H1 (cell line): ENCODE measurements around the gene RGR. TPM values are rescaled to one million over a fixed set of nuclear protein-coding genes. Genes with fewer than 3 reads are reported as not detected.

Source experiments
- CTCF ChIA-PET: fragments of 300-600 bp; sonication (Branson Sonifier 250); formaldehyde crosslinking; loops from one replicate; lab custom pipeline; 2021; ENCODE audit not compliant: partially characterized antibody; lab: Charles Lee
- POLR2A ChIA-PET: fragments of 300-600 bp; sonication (Branson Sonifier 250); formaldehyde crosslinking; loops from one replicate; lab custom pipeline; 2021; ENCODE audit warnings: inconsistent platforms; ENCODE audit not compliant: partially characterized antibody; lab: Charles Lee
- DNase-seq, 2 experiments: peaks; one replicate each; pipeline versions ENCODE4 v3.0.0 to v3.0.0-alpha.2; 2010 to 2022; ENCODE audit warnings: low spot score in 2 of 2, low read depth in 1 of 2, mixed read lengths in 1 of 2
- FAIRE-seq: peaks from 2 replicates; lab custom pipeline; 2011; peaks lifted over from hg19 to GRCh38; lab: Jason Lieb, UNC
- H2AFZ ChIP-seq: 2 replicates; pipeline ENCODE4 v1.8.1; 2012; ENCODE audit warnings: low read length, inconsistent platforms
- H2AK5ac ChIP-seq: 2 replicates; pipeline ENCODE4 v1.6.1; 2013; ENCODE audit warnings: low read depth, low read length
- H2BK120ac ChIP-seq: replicated peaks from 2 replicates; pipeline ENCODE3; 2013; ENCODE audit warnings: low read depth, low read length, inconsistent platforms
- H2BK12ac ChIP-seq: 2 replicates; pipeline ENCODE4 v1.6.1; 2013; ENCODE audit warnings: low read depth, low read length
- H2BK15ac ChIP-seq: 2 replicates; pipeline ENCODE4 v1.6.1; 2013; ENCODE audit warnings: low read length
- H2BK20ac ChIP-seq: 2 replicates; pipeline ENCODE4 v1.6.1; 2013; ENCODE audit warnings: low read length
- H2BK5ac ChIP-seq: 2 replicates; pipeline ENCODE4 v1.6.1; 2013; ENCODE audit warnings: low read depth, low read length
- H3K14ac ChIP-seq: 2 replicates; pipeline ENCODE4 v1.6.1; 2013; ENCODE audit warnings: inconsistent platforms; ENCODE audit not compliant: insufficient read length
- H3K18ac ChIP-seq: 2 replicates; pipeline ENCODE4 v1.6.1; 2013; ENCODE audit warnings: low read length; ENCODE audit errors: extremely low read depth
- H3K23ac ChIP-seq: 2 replicates; pipeline ENCODE4 v1.6.1; 2013; ENCODE audit warnings: inconsistent platforms; ENCODE audit not compliant: insufficient read length
- H3K23me2 ChIP-seq: 2 replicates; pipeline ENCODE4 v1.6.1; 2013; ENCODE audit warnings: low read depth, low read length
- H3K27ac ChIP-seq: 2 replicates; pipeline ENCODE4 v1.6.1; 2011; ENCODE audit warnings: low read depth, low read length, inconsistent platforms
- H3K27me3 ChIP-seq, 4 experiments: replicated peaks in 1 of 4; 1 replicate in 1 of 4; 2 replicates in 3 of 4; pipeline versions ENCODE4 v1.6.1 to v1.8.1; 2011 to 2013; ENCODE audit warnings: low read length in 3 of 4, mild to moderate bottlenecking in 3 of 4, inconsistent platforms in 2 of 4, mixed read lengths in 2 of 4, moderate library complexity in 1 of 4; ENCODE audit not compliant: control insufficient read depth in 3 of 4, insufficient read depth in 3 of 4; ENCODE audit errors: extremely low read depth in 1 of 4
- H3K36me3 ChIP-seq, 4 experiments: 2 replicates each; pipeline versions ENCODE4 v1.6.1 to v1.8.1; 2011 to 2013; ENCODE audit warnings: mild to moderate bottlenecking in 4 of 4, low read length in 3 of 4, moderate library complexity in 2 of 4, control low read depth in 1 of 4, inconsistent platforms in 1 of 4; ENCODE audit not compliant: insufficient read depth in 4 of 4, control insufficient read depth in 2 of 4
- H3K4ac ChIP-seq: replicated peaks from 2 replicates; pipeline ENCODE3; 2013; ENCODE audit warnings: low read length, low read depth, mixed read lengths, inconsistent platforms; ENCODE audit not compliant: insufficient read length
- H3K4me1 ChIP-seq, 4 experiments: replicated peaks in 1 of 4; 1 replicate in 1 of 4; 2 replicates in 3 of 4; pipeline versions ENCODE4 v1.6.1 to v1.8.1; 2011 to 2013; ENCODE audit warnings: low read length in 3 of 4, inconsistent platforms in 2 of 4, mixed read lengths in 1 of 4; ENCODE audit not compliant: insufficient read depth in 4 of 4, control insufficient read depth in 3 of 4
- H3K4me2 ChIP-seq, 2 experiments: 2 replicates each; pipeline versions ENCODE4 v1.6.1 to v1.8.1; 2011 to 2013; ENCODE audit warnings: low read depth in 2 of 2, low read length in 2 of 2, control low read depth in 1 of 2, inconsistent platforms in 1 of 2, mild to moderate bottlenecking in 1 of 2; ENCODE audit not compliant: insufficient read depth in 1 of 2
- H3K4me3 ChIP-seq, 4 experiments: fragments of 200-600, 300-600 bp in 1 of 4; sonication (generic), shearing (Covaris generic), sonication (Bioruptor Twin) in 1 of 4; 2 replicates each; pipeline versions ENCODE4 v1.5.1 to v1.8.1; 2011 to 2016; ENCODE audit warnings: low read length in 4 of 4, low read depth in 3 of 4, control low read depth in 2 of 4, inconsistent platforms in 2 of 4, mild to moderate bottlenecking in 2 of 4, mixed read lengths in 1 of 4, moderate library complexity in 1 of 4; ENCODE audit not compliant: insufficient read depth in 2 of 4; ENCODE audit errors: extremely low read depth in 1 of 4
- H3K56ac ChIP-seq: replicated peaks from 2 replicates; pipeline ENCODE3; 2013; ENCODE audit warnings: low read depth, mild to moderate bottlenecking, mixed read lengths, low read length, inconsistent platforms; ENCODE audit not compliant: insufficient read length
- H3K79me1 ChIP-seq: 2 replicates; pipeline ENCODE4 v1.6.1; 2013; ENCODE audit warnings: low read depth, low read length, control low read depth
- H3K79me2 ChIP-seq, 2 experiments: 2 replicates each; pipeline versions ENCODE4 v1.6.1 to v1.8.1; 2012 to 2013; ENCODE audit warnings: low read length in 2 of 2, mild to moderate bottlenecking in 2 of 2, inconsistent platforms in 1 of 2; ENCODE audit not compliant: insufficient read depth in 2 of 2, control insufficient read depth in 1 of 2
- H3K9ac ChIP-seq, 4 experiments: replicated peaks in 1 of 4; 1 replicate in 1 of 4; 2 replicates in 3 of 4; pipeline versions ENCODE4 v1.6.1 to v1.8.1; 2011 to 2013; ENCODE audit warnings: low read depth in 3 of 4, low read length in 3 of 4, control low read depth in 2 of 4, mild to moderate bottlenecking in 2 of 4, moderate library complexity in 2 of 4, inconsistent platforms in 1 of 4; ENCODE audit errors: extremely low read depth in 1 of 4
- H3K9me3 ChIP-seq, 2 experiments: 2 replicates each; pipeline versions ENCODE4 v1.6.1 to v1.8.1; 2012 to 2013; ENCODE audit warnings: mild to moderate bottlenecking in 2 of 2, moderate library complexity in 2 of 2, control low read depth in 1 of 2, inconsistent platforms in 1 of 2, low read depth in 1 of 2, low read length in 1 of 2, mixed read lengths in 1 of 2; ENCODE audit not compliant: insufficient read depth in 2 of 2
- H4K20me1 ChIP-seq, 2 experiments: replicated peaks in 1 of 2; 2 replicates each; pipeline versions ENCODE3 to v1.8.1; 2011 to 2013; ENCODE audit warnings: inconsistent platforms in 2 of 2, low read length in 2 of 2, mild to moderate bottlenecking in 1 of 2; ENCODE audit not compliant: insufficient read depth in 2 of 2, control insufficient read depth in 1 of 2
- H4K5ac ChIP-seq: 2 replicates; pipeline ENCODE4 v1.6.1; 2013; ENCODE audit warnings: low read length, low read depth, mixed read lengths, inconsistent platforms; ENCODE audit not compliant: insufficient read length
- H4K8ac ChIP-seq: 2 replicates; pipeline ENCODE4 v1.8.0; 2013; ENCODE audit warnings: mild to moderate bottlenecking, moderate library complexity, low read length, inconsistent platforms; ENCODE audit not compliant: insufficient read depth; ENCODE audit errors: extremely low read depth
- H4K91ac ChIP-seq: replicated peaks from 2 replicates; pipeline ENCODE3; 2013; ENCODE audit warnings: low read length, mixed read lengths, inconsistent platforms; ENCODE audit not compliant: insufficient read length
- ATF3 ChIP-seq: IDR thresholded peaks from 2 replicates; pipeline ENCODE4 v1.6.1; 2011; ENCODE audit warnings: low read depth, mild to moderate bottlenecking, low read length; ENCODE audit not compliant: insufficient read depth
- CBX8 ChIP-seq: fragments of 300-800, 300-1000 bp; sonication (generic); IDR thresholded peaks from 2 replicates; pipeline ENCODE4 v1.7.1; 2016; ENCODE audit warnings: low read depth, low read length, borderline replicate concordance
- GABPA ChIP-seq: IDR thresholded peaks from 2 replicates; pipeline ENCODE4 v1.6.1; 2011; ENCODE audit warnings: mild to moderate bottlenecking, low read length, moderate library complexity, borderline replicate concordance; ENCODE audit not compliant: insufficient read depth
- WGBS, 2 experiments: shearing (Covaris generic) in 1 of 2; methylation state at CpG; one replicate each; pipeline versions ENCODE4 v1.1.6 to v1.1.7; 2013 to 2015; ENCODE audit warnings: low lambda C conversion rate in 2 of 2, mixed read lengths in 2 of 2, inconsistent platforms in 1 of 2, low coverage in 1 of 2, missing lambda C conversion rate in 1 of 2; ENCODE audit not compliant: insufficient replicate concordance in 2 of 2, insufficient coverage in 1 of 2, insufficient read length in 1 of 2; ENCODE audit errors: extremely low coverage in 1 of 2, missing lambda C conversion rate in 1 of 2; 5-methylcytosine and 5-hydroxymethylcytosine counted together
- polyA plus RNA-seq, 7 experiments: library from polyadenylated mRNA; depleted of rRNA in 3 of 7; stranded (reverse) in 5 of 7; unstranded in 2 of 7; fragments of >200 nt in 5 of 7; fragments of 200-250 nt in 2 of 7; gene quantifications; 1 replicate in 5 of 7; 2 replicates in 1 of 7; 4 replicates in 1 of 7; pipeline versions ENCODE4 v1.2.1 to v1.2.3, GENCODE V29; 2011 to 2013; ENCODE audit warnings: missing spikeins in 2 of 7, mixed read lengths in 2 of 7
- total RNA-seq: library from RNA; stranded (reverse); fragmentation: NEBNext Ultra II Directional; extraction: Animal tissue kit (Norgen Biotek cat#: 25700); gene quantifications from 2 replicates; pipeline ENCODE4 v1.2.1, GENCODE V29; 2021

The RGR gene
- total and polyA plus RNA-seq, 2 of the 8 experiments (the other 6 are each of a cell fraction or from before 2014, with no cell fraction given): not detected

- no peaks in the 10 kb centered on the region; a peak in 1 of 8 replicates for H3K36me3 ChIP-seq
- H3K27me3 ChIP-seq: no peaks in the 10 kb centered on the region
- no peak overlapping the region for H3K4me3 ChIP-seq
- H3K14ac ChIP-seq: no peak overlapping the region
- no peaks in the 10 kb centered on the region; the same call in 1 of the 2 replicates for H3K79me1 ChIP-seq
- FAIRE-seq (no peak), DNase-seq (no peak)
- H2BK12ac ChIP-seq: no peak overlapping the region
- no peak overlapping the region for H3K9ac ChIP-seq
- H3K23me2 ChIP-seq: 0 out of 2 replicates have a peak, but pooled peaks cover under 1% of the 10 kb centered on the region
- no peak overlapping the region for H2BK15ac ChIP-seq
- no peak overlapping the region for H2BK120ac ChIP-seq
- H2BK20ac ChIP-seq: no peak overlapping the region
- H2AFZ ChIP-seq: no peak overlapping the region
- H3K9me3 ChIP-seq: no peaks in the 10 kb centered on the region
- no peak overlapping the region for H4K8ac ChIP-seq
- H2AK5ac ChIP-seq: no peak overlapping the region
- POLR2A ChIA-PET: no interaction called here
- no peak overlapping the region for H3K18ac ChIP-seq
- WGBS, 2 experiments: 100% methylated on average over 1 of the region's 1 CpG; no CpG with 5 or more reads in 1 of the 2 experiments
- H3K56ac ChIP-seq: no peak overlapping the region
- H3K4ac ChIP-seq: no peak overlapping the region
- peaks cover 3 to 13% (median 7%) of the 10 kb centered on the region in 4 experiments; a peak in 3 of 7 replicates for H3K4me1 ChIP-seq
- H3K79me2 ChIP-seq: no peaks in the 10 kb centered on the region
- H4K91ac ChIP-seq: no peak overlapping the region
- H2BK5ac ChIP-seq: no peak overlapping the region
- no peak overlapping the region for H3K23ac ChIP-seq
- no peak overlapping the region for H3K27ac ChIP-seq
- CTCF ChIA-PET: interaction anchor here (0.7 to 6.9 kb wide), 7 partner anchors 26 to 247 kb away, joined by 3 to 33 read pairs (median 5); no protein-coding TSS in a partner anchor
- no peaks in the 10 kb centered on the region for H4K20me1 ChIP-seq
- H4K5ac ChIP-seq: no peak overlapping the region
- H3K4me2 ChIP-seq: no peak overlapping the region
- TF ChIP-seq CBX8 (no peak), GABPA (no peak), ATF3 (no peak)
Measured at GRCh38 chr10:84293171-84293570, 48.3 kb downstream of the RGR start.
